ENCODE results near the gene HIBADH. TPM values are rescaled to one million over a fixed set of nuclear protein-coding genes. Genes with fewer than 3 reads are reported as not detected.

HIBADH gene
- total RNA-seq, 3 donors from 2014 or later, result 26.2 to 49.2 (median 30.1) TPM

DNA sequence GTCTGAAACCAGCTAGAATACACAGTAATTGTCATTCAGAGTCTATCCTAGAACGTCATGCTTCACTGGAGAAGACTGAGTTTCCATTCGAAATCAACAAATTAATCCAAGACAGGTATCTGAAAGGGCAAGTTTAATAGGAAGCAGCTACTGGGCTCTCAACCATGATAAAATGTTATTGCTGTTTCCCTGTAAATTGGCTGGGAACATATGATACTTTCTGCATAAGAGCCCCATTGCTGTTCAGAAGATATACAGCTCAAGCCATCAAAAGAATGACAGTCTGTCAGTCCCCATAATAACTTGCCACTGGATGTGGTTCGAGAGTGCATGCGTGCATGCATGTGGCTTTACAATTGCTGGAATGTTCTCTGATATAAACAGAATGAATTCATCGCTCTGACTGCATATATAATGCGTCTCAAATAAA lies 129.0 kb downstream of the HIBADH start:
- Histone ChIP-seq H3K36me3 (ENCODE audit: low read depth) (no peaks in the 10 kb centered on the region), H3K4me3 (no peak overlapping the region), H3K9me3 (peaks cover 2% of the 10 kb centered on the region), H3K4me1 (ENCODE audit: low read depth) (peaks cover 3% of the 10 kb centered on the region)
- ATAC-seq (no peak), DNase-seq (no peak)
- intact Hi-C loops (cut with DNase I, micrococcal nuclease), result no loop called here
- no peak for TF ChIP-seq CTCF (IDR thresholded peaks at IDR 0.05)

DNA sequence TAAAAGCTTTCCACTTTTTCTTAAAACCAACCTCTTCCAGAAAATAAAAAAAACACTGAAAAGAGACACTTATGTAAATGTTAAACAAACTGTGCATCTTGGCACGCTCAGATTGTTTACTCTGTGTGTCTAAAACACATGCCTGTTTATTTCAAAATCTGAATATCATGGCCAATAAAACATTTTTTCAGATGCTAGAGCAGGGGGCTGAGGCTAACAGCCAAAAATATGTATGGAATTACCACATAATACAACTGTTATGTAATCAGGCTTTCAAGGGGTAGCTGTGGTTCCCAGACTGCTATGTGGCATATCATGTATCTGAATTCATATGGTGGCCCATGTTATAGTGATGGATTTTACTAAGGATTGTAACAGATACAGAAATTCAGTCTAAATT lies 130.4 kb downstream of the HIBADH start:
- no peak overlapping the region for H3K4me3 ChIP-seq
- H3K9me3 ChIP-seq, result peaks cover 2% of the 10 kb centered on the region
- intact Hi-C loops (cut with DNase I, micrococcal nuclease), result no loop called here
- H3K36me3 ChIP-seq (ENCODE audit: low read depth), result no peaks in the 10 kb centered on the region
- DNase-seq (no peak), ATAC-seq (no peak)
- H3K4me1 ChIP-seq (ENCODE audit: low read depth), result peaks cover 3% of the 10 kb centered on the region
- no peak for TF ChIP-seq CTCF (IDR thresholded peaks at IDR 0.05)

DNA sequence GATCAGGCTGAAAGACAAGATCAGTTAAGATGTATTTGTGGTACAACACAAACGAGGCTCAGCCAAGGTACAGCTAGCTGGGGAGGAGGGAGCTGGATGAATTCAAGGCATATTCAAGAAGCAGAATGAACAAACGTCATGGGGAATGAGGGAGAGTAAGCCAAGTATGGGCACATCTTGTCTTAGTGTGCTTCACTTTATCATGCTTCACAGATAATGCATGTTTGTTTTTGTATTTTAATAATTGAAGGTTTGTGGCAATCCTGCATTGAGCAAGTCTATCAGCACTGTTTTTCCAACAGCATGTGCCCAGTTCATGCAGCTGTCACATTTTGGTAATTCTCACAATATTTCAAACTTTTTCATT lies 135.4 kb downstream of the HIBADH start:
- H3K4me1 ChIP-seq (ENCODE audit: low read depth), result peaks cover 2% of the 10 kb centered on the region
- TF ChIP-seq CTCF (IDR thresholded peaks at IDR 0.05), result no peak
- intact Hi-C loops (cut with DNase I, micrococcal nuclease), result no loop called here
- H3K9me3 ChIP-seq, result peaks cover 2% of the 10 kb centered on the region
- no peak overlapping the region for H3K4me3 ChIP-seq
- no peaks in the 10 kb centered on the region for H3K36me3 ChIP-seq (ENCODE audit: low read depth)
- DNase-seq (no peak), ATAC-seq (no peak)

DNA sequence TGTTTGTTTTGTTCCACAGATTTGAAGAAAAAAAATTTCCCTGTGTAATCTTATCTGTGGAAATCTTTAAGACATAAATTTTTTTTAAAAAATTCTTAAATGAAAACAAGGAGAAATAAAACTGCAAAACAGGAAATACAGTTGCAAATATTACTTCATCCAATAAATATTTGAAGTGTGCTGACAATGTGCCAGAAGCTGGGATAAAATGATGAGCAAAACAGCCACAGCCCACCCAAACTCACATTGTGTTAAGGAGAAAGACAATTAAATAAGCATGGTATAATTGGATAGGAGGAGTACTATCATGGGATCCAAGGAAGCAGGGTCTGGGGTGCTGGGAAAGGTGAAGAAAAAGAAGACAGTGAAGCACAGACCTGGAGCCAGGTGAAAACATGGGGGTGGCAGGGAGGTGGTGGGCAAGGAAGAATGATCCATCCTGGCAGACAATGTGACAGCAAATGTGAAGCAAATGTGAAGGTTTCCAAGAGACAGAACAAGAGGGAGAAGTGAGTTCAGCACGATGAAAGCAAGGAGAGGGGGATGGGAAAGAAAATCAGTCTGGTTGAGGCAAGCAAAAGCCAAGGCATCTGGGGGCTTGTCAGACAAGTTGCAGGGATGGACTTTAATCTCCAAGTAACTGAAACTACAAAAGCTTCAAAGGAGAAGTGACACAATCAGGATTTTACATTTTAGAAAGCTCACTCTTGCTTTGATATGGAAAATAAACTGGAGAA lies 135.9 kb downstream of the HIBADH start:
- DNase-seq (no peak), ATAC-seq (no peak)
- intact Hi-C loops (cut with DNase I, micrococcal nuclease), result no loop called here
- TF ChIP-seq CTCF (IDR thresholded peaks at IDR 0.05), result no peak
- Histone ChIP-seq H3K4me1 (ENCODE audit: low read depth) (no peaks in the 10 kb centered on the region), H3K36me3 (ENCODE audit: low read depth) (no peaks in the 10 kb centered on the region), H3K4me3 (no peak overlapping the region), H3K9me3 (peaks cover 2% of the 10 kb centered on the region)

GRCh38 chr7:27526131-27526530 lies 136.6 kb downstream of the HIBADH start:
- no peak overlapping the region for H3K4me3 ChIP-seq
- intact Hi-C loops (cut with DNase I, micrococcal nuclease), result no loop called here

More at GRCh38 chr7:27526131-27526530, 136.6 kb downstream of the HIBADH start:
- no peak for TF ChIP-seq CTCF (IDR thresholded peaks at IDR 0.05)
- no peaks in the 10 kb centered on the region for H3K4me1 ChIP-seq (ENCODE audit: low read depth)
- no peak for ATAC-seq
- peaks cover 2% of the 10 kb centered on the region for H3K9me3 ChIP-seq
- no peak for DNase-seq
- no peaks in the 10 kb centered on the region for H3K36me3 ChIP-seq (ENCODE audit: low read depth)

Data from mucosa of descending colon (tissue), 3 donors.